ENCODE data around the gene EIF3L.

- TF ChIP-seq, protein P1, sequence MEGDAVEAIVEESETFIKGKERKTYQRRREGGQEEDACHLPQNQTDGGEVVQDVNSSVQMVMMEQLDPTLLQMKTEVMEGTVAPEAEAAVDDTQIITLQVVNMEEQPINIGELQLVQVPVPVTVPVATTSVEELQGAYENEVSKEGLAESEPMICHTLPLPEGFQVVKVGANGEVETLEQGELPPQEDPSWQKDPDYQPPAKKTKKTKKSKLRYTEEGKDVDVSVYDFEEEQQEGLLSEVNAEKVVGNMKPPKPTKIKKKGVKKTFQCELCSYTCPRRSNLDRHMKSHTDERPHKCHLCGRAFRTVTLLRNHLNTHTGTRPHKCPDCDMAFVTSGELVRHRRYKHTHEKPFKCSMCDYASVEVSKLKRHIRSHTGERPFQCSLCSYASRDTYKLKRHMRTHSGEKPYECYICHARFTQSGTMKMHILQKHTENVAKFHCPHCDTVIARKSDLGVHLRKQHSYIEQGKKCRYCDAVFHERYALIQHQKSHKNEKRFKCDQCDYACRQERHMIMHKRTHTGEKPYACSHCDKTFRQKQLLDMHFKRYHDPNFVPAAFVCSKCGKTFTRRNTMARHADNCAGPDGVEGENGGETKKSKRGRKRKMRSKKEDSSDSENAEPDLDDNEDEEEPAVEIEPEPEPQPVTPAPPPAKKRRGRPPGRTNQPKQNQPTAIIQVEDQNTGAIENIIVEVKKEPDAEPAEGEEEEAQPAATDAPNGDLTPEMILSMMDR (conservative IDR thresholded peaks at IDR 0.05) = no peak
- no peak for TF ChIP-seq EZH2 (IDR thresholded peaks at IDR 0.05; ENCODE audit: low read depth)
Observed at GRCh38 chr22:37865510-37865909, 16.3 kb downstream of the EIF3L start.

Data from PC-9 (cell line).